ENCODE results near the gene MIDN. TPM values are rescaled to one million over a fixed set of nuclear protein-coding genes. Genes with fewer than 3 reads are reported as not detected.

Gene MIDN
- total RNA-seq, 4 donors from 2014 or later: 12.4 to 65.0 (median 40.4) TPM

- H3K4me3 ChIP-seq: peak overlapping the region; percentile 3 to 54 (median 35)
- peaks cover 25 to 43% (median 28%) of the 10 kb centered on the region in 3 donors for H3K36me3 ChIP-seq
- H3K27me3 ChIP-seq: no peaks in the 10 kb centered on the region
- no peak for DNase-seq
- peak overlapping the region; percentile 97 to 99 (median 98) for H3K27ac ChIP-seq
- intact Hi-C loops (cut with DNase I): no loop called here
- 13 to 23% methylated on average over 7 to 10 of the region's 17 CpGs for WGBS, 2 donors
- H3K4me1 ChIP-seq: peaks cover 79 to 100% (median 83%) of the 10 kb centered on the region in 3 donors
- TF ChIP-seq POLR2A (IDR thresholded peaks at IDR 0.05) (peak in 2 of 4 donors; percentile 23 to 75), CTCF (IDR thresholded peaks at IDR 0.05) (no peak)
- H3K9me3 ChIP-seq: no peaks in the 10 kb centered on the region
These were observed 11.0 kb downstream of the MIDN start for GRCh38 chr19:1259206-1259875.

- WGBS, 2 donors: 10 to 18% methylated on average over 1 to 8 of the region's 33 CpGs
- H3K27ac ChIP-seq: peak overlapping the region; percentile 97 to 99 (median 98)
- TF ChIP-seq CTCF (IDR thresholded peaks at IDR 0.05): no peak
- TF ChIP-seq POLR2A (IDR thresholded peaks at IDR 0.05): peak in 1 of 4 donors; percentile 8
- DNase-seq: no peak
- H3K9me3 ChIP-seq: no peaks in the 10 kb centered on the region
- peak overlapping the region; percentile 61 to 72 (median 70) for H3K4me3 ChIP-seq
- H3K27me3 ChIP-seq: no peaks in the 10 kb centered on the region
- intact Hi-C loops (cut with DNase I): no loop called here
- peaks cover 73 to 100% (median 81%) of the 10 kb centered on the region in 3 donors for H3K4me1 ChIP-seq
- peaks cover 19 to 35% (median 20%) of the 10 kb centered on the region in 3 donors for H3K36me3 ChIP-seq
These were observed 11.7 kb downstream of the MIDN start for GRCh38 chr19:1259876-1260748.

- TF ChIP-seq CTCF (IDR thresholded peaks at IDR 0.05) (peak in 2 of 6 experiments; percentile 20), POLR2A (IDR thresholded peaks at IDR 0.05) (peak in 3 of 4 donors; percentile 25 to 95 (median 89))
- peak; percentile 69 for DNase-seq
- Histone ChIP-seq H3K27me3 (no peaks in the 10 kb centered on the region), H3K9me3 (no peaks in the 10 kb centered on the region), H3K36me3 (peaks cover 10 to 27% (median 12%) of the 10 kb centered on the region in 3 donors), H3K27ac (peak overlapping the region; percentile 97 to 99 (median 98)), H3K4me1 (peaks cover 75 to 100% (median 81%) of the 10 kb centered on the region in 3 donors), H3K4me3 (peak overlapping the region; percentile 61 to 72 (median 70))
- 1 to 2% methylated on average over 9 to 25 of the region's 83 CpGs for WGBS, 2 donors
- intact Hi-C loops (cut with DNase I): no loop called here
These were observed 12.6 kb downstream of the MIDN start for GRCh38 chr19:1260749-1261537.

DNA sequence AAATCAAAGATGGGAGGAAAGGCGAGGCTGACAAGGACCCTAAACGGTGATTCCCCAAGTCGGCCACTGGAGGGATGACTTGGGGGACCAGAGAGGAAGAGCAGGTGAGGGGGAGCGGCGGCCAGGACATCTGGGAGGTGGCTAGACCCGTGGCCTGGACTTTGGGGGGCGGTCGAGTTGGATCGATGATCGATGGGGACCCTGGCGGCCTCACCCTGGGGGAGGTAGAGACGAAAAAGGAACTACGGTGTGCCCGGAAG, 13.1 kb downstream of the MIDN start:
- peak overlapping the region; percentile 61 to 72 (median 70) for H3K4me3 ChIP-seq

More for the DNA sequence above, 13.1 kb downstream of the MIDN start:
- H3K9me3 ChIP-seq: no peaks in the 10 kb centered on the region
- peaks cover 79 to 100% (median 84%) of the 10 kb centered on the region in 3 donors for H3K4me1 ChIP-seq
- H3K27ac ChIP-seq: peak overlapping the region; percentile 97 to 99 (median 98)
- DNase-seq: no peak
- peak in 1 of 6 experiments; percentile 10 for TF ChIP-seq CTCF (IDR thresholded peaks at IDR 0.05)
- no peak for TF ChIP-seq POLR2A (IDR thresholded peaks at IDR 0.05)
- WGBS, 2 donors: 10 to 12% methylated on average over 13 to 14 of the region's 14 CpGs
- H3K27me3 ChIP-seq: no peaks in the 10 kb centered on the region
- intact Hi-C loops (cut with DNase I): no loop called here
- peaks cover 8 to 21% (median 9%) of the 10 kb centered on the region in 3 donors for H3K36me3 ChIP-seq
